NB4 (cell line): ENCODE data around the gene PSENEN.
"Not testable (repeated sequence)": the region's sequence is repeated elsewhere in the genome, so short reads cannot be mapped to it uniquely, and the experiment has no call there.

Experiments used
- DNase-seq: peaks from one replicate; pipeline ENCODE4 v3.0.0; 2010; ENCODE audit warnings: low read depth
- H3K4me3 ChIP-seq: one replicate; pipeline ENCODE4 v1.5.1; 2011; ENCODE audit warnings: mild to moderate bottlenecking, low read depth, low read length, moderate library complexity
- MYC ChIP-seq: IDR thresholded peaks from 2 replicates; pipeline ENCODE4 v1.6.1; 2011; ENCODE audit warnings: low read depth, low read length
- POLR2A ChIP-seq: IDR thresholded peaks from 2 replicates; pipeline ENCODE4 v1.6.1; 2011; ENCODE audit warnings: mild to moderate bottlenecking; ENCODE audit not compliant: insufficient read length; ENCODE audit errors: extremely low read depth
- TF ChIP-seq, protein P1 (sequence below): IDR thresholded peaks from 2 replicates; pipeline ENCODE4 v1.6.1; 2011; ENCODE audit warnings: low read depth, low read length
- TF ChIP-seq, protein P2 (sequence below): IDR thresholded peaks from one replicate; pipeline ENCODE4 v1.5.1; 2012; ENCODE audit warnings: low read depth, low read length

The PSENEN gene

DNA sequence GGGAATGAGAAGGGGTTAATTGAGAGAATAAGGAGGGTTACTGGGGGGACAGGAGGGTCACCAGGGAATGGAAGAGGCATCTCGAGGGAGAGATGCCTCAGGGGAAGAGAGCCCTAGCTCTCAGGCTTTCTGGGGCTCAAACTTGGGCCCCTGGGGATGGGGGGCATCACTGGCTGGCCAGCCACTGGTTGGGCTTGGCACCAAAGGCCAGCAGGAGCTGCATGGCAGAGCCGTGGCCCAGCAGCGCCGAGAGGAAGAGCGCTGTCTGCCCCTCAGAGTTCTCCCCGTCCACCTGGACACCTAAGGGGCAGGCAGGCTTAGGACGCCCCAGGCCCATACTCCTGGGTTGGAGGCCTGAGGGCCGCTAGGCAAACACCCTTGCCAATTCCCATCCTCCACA, 47.4 kb downstream of the PSENEN start:
- H3K4me3 ChIP-seq, result no peak overlapping the region

DNA sequence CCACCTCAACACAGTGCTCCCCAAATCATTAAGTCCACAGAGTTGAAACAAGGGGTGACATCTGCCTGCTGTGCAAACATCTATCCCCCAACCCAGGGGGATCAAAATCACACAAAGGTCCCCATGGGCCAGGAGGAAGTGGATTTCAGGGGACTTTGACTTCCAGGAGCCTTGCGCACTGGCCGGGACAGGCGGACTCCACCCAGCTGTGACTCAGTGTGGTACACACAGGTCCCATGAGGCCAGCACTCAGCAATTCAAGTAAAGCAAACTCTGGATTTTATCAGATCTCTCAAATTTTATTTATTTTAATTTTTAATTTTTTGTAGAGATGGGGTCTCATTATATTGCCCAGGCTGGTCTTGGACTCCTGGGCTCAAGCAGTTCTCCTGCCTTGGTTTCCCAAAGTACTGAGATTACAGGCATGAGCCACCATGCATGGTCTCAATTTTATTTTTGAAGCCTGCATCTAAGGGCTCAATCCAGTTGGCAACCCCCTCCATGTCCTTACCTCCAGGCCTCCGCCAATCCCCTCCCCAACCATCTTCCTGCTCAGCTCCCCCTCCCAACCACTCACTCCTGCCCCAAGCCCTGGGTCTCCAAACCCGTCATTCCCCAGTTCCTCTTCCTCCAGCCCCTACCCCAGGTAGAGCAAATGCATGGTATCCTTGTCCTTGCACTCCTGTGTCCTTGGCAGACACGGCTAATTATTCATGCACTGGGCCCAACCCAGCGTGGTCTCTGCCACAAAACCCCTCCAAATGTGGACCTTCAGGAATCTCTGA, 48.1 kb downstream of the PSENEN start:
- H3K4me3 ChIP-seq, result no peak overlapping the region
- TF ChIP-seq, protein P1, sequence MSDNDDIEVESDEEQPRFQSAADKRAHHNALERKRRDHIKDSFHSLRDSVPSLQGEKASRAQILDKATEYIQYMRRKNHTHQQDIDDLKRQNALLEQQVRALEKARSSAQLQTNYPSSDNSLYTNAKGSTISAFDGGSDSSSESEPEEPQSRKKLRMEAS, result no peak
- TF ChIP-seq, protein P2, sequence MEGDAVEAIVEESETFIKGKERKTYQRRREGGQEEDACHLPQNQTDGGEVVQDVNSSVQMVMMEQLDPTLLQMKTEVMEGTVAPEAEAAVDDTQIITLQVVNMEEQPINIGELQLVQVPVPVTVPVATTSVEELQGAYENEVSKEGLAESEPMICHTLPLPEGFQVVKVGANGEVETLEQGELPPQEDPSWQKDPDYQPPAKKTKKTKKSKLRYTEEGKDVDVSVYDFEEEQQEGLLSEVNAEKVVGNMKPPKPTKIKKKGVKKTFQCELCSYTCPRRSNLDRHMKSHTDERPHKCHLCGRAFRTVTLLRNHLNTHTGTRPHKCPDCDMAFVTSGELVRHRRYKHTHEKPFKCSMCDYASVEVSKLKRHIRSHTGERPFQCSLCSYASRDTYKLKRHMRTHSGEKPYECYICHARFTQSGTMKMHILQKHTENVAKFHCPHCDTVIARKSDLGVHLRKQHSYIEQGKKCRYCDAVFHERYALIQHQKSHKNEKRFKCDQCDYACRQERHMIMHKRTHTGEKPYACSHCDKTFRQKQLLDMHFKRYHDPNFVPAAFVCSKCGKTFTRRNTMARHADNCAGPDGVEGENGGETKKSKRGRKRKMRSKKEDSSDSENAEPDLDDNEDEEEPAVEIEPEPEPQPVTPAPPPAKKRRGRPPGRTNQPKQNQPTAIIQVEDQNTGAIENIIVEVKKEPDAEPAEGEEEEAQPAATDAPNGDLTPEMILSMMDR, result no peak
- no peak for TF ChIP-seq POLR2A
- no peak for TF ChIP-seq MYC
- peak; percentile 55 for DNase-seq

More for the DNA sequence above, 47.4 kb downstream of the PSENEN start:
- TF ChIP-seq, protein P1, result no peak
- TF ChIP-seq MYC, result no peak
- TF ChIP-seq POLR2A, result no peak
- TF ChIP-seq, protein P2, result no peak
- DNase-seq, result no peak

DNA sequence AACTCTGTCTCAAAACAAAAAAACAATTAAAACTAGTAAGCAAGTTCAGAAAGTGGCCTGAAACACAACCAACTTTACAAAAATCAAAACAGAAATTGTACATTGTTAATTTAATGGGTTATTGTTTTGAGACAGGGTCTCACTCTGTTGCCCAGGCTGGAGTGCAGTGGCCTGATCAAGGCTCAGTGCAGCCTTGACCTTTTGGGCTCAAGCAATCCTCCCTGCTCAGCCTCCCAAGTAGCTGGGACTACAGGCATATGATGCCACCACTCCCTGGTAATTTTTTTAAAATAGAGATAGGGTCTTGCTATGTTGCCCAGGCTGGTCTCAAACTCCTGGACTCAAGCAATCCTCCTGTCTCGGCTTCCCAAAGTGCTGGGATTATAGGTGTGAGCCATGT, 50.1 kb downstream of the PSENEN start:
- DNase-seq, H3K4me3 ChIP-seq: not testable (repeated sequence)
